Hepatocyte (in vitro differentiated cells): Measurements from ENCODE around the gene TBCA.

Experiments used
- CTCF ChIP-seq: fragments of 200-600 bp; sonication (generic); IDR thresholded peaks from 2 replicates; pipeline ENCODE4 v1.5.1; 2016; ENCODE audit warnings: antibody characterized with exemption, mild to moderate bottlenecking; ENCODE audit not compliant: poor library complexity
- EZH2 ChIP-seq: fragments of 200-600 bp; sonication (generic); IDR thresholded peaks from 2 replicates; pipeline ENCODE4 v1.6.1; 2016; ENCODE audit warnings: antibody characterized with exemption, mild to moderate bottlenecking, borderline replicate concordance
- EZH2phosphoT487 ChIP-seq: fragments of 200-600 bp; sonication (generic); IDR thresholded peaks from one replicate; pipeline ENCODE4 v1.6.1; 2018; ENCODE audit warnings: antibody characterized with exemption, mild to moderate bottlenecking, low read depth, moderate library complexity; ENCODE audit not compliant: unreplicated experiment, severe bottlenecking

GRCh38 chr5:77718934-77719610 lies 57.1 kb downstream of the TBCA start:
- TF ChIP-seq CTCF (no peak), EZH2 (no peak), EZH2phosphoT487 (no peak)
